ENCODE results near the gene SNAPC5. TPM values are rescaled to one million over a fixed set of nuclear protein-coding genes. Genes with fewer than 3 reads are reported as not detected.

Gene SNAPC5
- total and polyA plus RNA-seq, 2 of the 4 experiments (the other 2 are of a cell fraction), result 25.9 to 26.3 TPM

GRCh38 chr15:66452971-66453580, 44.5 kb downstream of the SNAPC5 start:
- Histone ChIP-seq H2BK120ac (ENCODE audit: low read depth, low read length) (no peak overlapping the region), H2AK9ac (replicated peaks; ENCODE audit: low read depth, low read length, poor library complexity) (no peak overlapping the region), H4K20me1 (ENCODE audit: insufficient read depth, low read length) (no peaks in the 10 kb centered on the region; the same call in 1 of the 2 replicates), H4K5ac (ENCODE audit: low read depth, low read length) (no peak overlapping the region), H2AFZ (replicated peaks; ENCODE audit: low read length, poor library complexity) (no peak overlapping the region), H3K23ac (ENCODE audit: low read depth, low read length) (no peak overlapping the region), H3K4me3 (ENCODE audit: insufficient read depth, low read depth, low read length) (no peak overlapping the region), H3K79me1 (ENCODE audit: low read depth in 1 of 2, low read length in 2 of 2) (peaks cover 13 to 30% of the 10 kb centered on the region in 2 experiments), H3K56ac (ENCODE audit: extremely low read depth, insufficient read depth, low read length) (no peak overlapping the region), H3K4me1 (ENCODE audit: control insufficient read depth, insufficient read depth, low read length) (no peaks in the 10 kb centered on the region), H3K36me3 (ENCODE audit: control insufficient read depth, insufficient read depth, low read length) (peaks cover 12% of the 10 kb centered on the region), H4K8ac (ENCODE audit: low read depth in 2 of 2, low read length in 2 of 2) (no peak overlapping the region), H3K9me1 (ENCODE audit: insufficient read depth, low read length) (peaks cover 8% of the 10 kb centered on the region; the same call in 1 of the 2 replicates), H2BK20ac (ENCODE audit: low read depth, low read length) (no peak overlapping the region), H4K91ac (ENCODE audit: insufficient read depth, low read depth, low read length) (no peak overlapping the region), H3K9me3 (ENCODE audit: control insufficient read depth, insufficient read depth, low read length) (no peaks in the 10 kb centered on the region), H3K14ac (replicated peaks; ENCODE audit: low read depth, low read length) (no peak overlapping the region), H3K27me3 (ENCODE audit: control insufficient read depth, insufficient read depth, low read length) (no peaks in the 10 kb centered on the region), H3K4me2 (ENCODE audit: low read depth, low read length) (no peak overlapping the region), H2BK15ac (ENCODE audit: low read depth, low read length) (no peak overlapping the region), H3K9ac (ENCODE audit: low read depth, low read length) (no peak overlapping the region), H3K4ac (ENCODE audit: low read depth, low read length) (no peak overlapping the region), H2BK5ac (ENCODE audit: low read depth, low read length, poor library complexity, severe bottlenecking) (no peak overlapping the region), H3K27ac (ENCODE audit: insufficient read depth, low read length) (no peak overlapping the region), H3K18ac (ENCODE audit: low read depth, low read length) (no peak overlapping the region), H2AK5ac (ENCODE audit: low read depth, low read length) (no peak overlapping the region)
- TF ChIP-seq CTCF (conservative IDR thresholded peaks at IDR 0.05; ENCODE audit: low read depth, low read length) (no peak), FOS (IDR thresholded peaks at IDR 0.05; ENCODE audit: low read depth, low read length) (no peak), MAZ (IDR thresholded peaks at IDR 0.05; ENCODE audit: borderline replicate concordance, low read depth, low read length) (no peak), MXI1 (IDR thresholded peaks at IDR 0.05; ENCODE audit: borderline replicate concordance, low read depth, low read length) (no peak), NFE2L2 (IDR thresholded peaks at IDR 0.05; ENCODE audit: low read depth, low read length) (no peak), RAD21 (IDR thresholded peaks at IDR 0.05; ENCODE audit: low read length) (no peak), POLR2A (IDR thresholded peaks at IDR 0.05; ENCODE audit: low read depth, low read length) (no peak), SMC3 (IDR thresholded peaks at IDR 0.05; ENCODE audit: low read depth, low read length) (no peak), BHLHE40 (IDR thresholded peaks at IDR 0.05; ENCODE audit: low read depth, low read length) (no peak), ELK1 (IDR thresholded peaks at IDR 0.05; ENCODE audit: borderline replicate concordance, low read depth, low read length) (no peak), RFX5 (IDR thresholded peaks at IDR 0.05; ENCODE audit: low read depth, low read length) (no peak)
- CTCF ChIA-PET, result no interaction called here
- POLR2A ChIA-PET (ENCODE audit: unreplicated experiment), result no interaction called here
- dilution Hi-C loops (cut with HindIII; ENCODE audit: low sequenced_read_pairs, unreplicated experiment) (no loop called here), intact Hi-C loops (cut with micrococcal nuclease) (no loop called here), in situ Hi-C loops (cut with MboI; ENCODE audit: low sequenced_read_pairs) (no loop called here)
- BruUV-seq (replicated peaks), result no TSS peak
- ATAC-seq (ENCODE audit: low read depth) (no peak), DNase-seq (no peak)
- WGBS, 2 experiments (ENCODE audit: extremely low coverage in 2 of 2, insufficient read length in 1 of 2), result no CpG with 5 or more reads among the region's 1 CpG

Measured in IMR-90 (cell line).